Activated T-cell treated with anti-CD3 and anti-CD28 coated beads, Interleukin-2, amount 50 U/mL, for 48 hours (primary cell): Measurements from ENCODE around the gene SKIC2.
A peak's percentile ranks its signal among the peaks of the same experiment; 100 is the strongest.
"Not testable (repeated sequence)": the region's sequence is repeated elsewhere in the genome, so short reads cannot be mapped to it uniquely, and the experiment has no call there.

Experiments used
- DNase-seq, 2 experiments: peaks; one replicate each; pipeline ENCODE4 v3.0.0-alpha.2; 2020

SKIC2 gene

DNA sequence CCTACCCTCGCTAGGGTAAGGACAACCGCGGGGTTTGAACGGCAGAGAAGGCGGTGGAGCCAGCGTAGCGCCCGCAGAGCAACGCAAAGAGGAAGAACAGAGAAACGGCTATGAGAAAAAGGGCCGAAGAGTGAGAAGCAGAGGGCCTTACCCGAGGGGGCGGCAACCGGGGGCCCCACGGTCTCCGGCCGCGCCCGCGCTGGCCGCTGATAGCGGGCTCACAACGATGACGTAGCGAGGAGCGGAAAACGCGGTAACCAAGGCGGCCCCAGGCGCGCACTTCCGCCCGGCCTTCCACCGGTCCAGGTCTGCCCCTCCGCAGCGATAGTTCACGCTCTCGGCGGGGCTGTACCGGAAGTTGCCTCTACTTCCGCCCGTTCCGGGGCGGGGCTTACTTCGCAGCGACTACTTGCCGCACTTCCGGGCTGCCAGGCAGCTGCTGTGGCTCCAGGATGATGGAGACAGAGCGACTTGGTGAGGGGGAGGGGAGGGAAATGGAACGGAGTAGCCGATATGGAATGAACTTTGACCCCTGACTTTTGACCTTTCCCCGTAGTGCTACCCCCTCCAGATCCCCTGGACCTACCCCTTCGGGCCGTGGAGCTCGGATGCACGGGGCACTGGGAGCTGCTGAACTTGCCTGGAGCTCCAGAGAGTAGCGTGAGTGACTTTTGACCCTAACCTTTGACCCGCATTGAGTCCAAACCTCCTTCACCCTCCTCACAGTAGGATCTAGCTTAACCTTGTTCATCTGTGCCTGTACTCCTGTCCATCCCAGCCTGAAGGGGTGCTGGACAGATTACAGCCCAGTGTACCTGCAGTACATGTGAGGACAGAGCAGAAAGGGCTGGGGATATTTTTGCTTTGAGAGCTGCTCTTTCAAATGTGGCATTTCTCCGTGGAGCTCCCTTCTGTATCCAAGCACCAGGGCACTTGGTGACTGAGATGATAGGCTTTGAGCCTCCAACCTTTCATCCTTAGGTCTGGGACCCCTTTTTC lies at the start of gene SKIC2, which contains the start of gene NELFE:
TSS of gene SKIC2 (plus strand) at position 435 of the 999 bp plus-strand sequence. CDS start at position 453, 18 bp downstream.
TSS of gene NELFE (minus strand) at position 231 of the 999 bp plus-strand sequence. CDS start 525 bp downstream, outside the sequence.
- peak; percentile 98 to 99 for DNase-seq

DNA sequence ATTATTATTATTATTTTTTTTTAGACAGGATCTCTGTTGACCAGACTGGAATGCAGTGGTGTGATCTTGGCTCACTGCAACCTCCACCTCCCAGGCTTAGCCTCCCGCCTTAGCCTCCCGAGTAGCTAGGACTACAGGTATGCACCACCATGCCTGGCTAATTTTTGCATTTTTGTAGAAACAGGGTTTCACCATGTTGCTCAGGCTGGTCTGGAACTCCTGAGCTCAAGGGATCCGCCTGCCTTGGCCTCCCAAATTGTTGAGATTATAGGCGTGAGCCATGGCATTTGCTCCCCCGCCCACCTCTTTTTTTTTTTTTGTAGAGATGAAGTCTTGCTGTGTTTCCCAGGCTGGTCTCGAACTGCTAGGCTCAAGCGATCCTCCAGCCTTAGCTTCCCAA lies 49.7 kb upstream of the SKIC2 start:
- not testable (repeated sequence) for DNase-seq

DNA sequence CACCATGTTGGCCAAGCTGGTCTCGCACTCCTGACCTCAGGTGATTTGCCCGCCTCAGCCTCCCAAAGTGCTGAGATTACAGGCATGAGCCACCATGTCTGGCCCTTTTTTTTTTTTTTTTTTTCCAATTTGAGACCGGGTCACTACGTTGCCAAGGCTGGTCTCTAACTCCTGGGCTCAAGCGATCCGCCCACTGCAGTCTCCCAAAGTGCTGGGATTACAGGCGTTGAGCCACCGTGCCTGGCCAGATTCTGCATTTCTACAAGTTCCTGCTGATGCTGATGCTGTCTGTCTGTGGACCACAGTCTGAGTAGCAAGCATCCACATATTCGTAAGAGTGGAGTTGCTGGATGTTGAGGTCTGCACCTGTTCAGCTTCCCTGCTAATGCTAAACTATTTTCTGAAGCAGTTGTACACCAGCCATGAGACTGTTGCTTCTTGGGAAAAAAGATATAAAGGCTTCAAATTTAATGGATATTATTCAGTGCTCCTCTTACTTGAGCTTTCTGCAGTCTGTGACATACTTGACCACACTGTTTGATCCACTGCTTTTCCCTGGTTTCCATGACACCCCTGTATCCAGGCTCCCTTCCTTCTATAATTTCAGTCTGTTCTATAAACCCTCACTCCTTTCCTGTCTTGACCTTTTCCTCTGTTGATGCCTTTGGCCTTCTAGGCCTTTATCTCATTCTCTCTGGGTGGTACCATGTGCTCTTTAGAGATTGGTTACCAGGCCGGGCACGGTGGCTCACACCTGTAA lies 47.0 kb upstream of the SKIC2 start:
- DNase-seq, result no peak

DNA sequence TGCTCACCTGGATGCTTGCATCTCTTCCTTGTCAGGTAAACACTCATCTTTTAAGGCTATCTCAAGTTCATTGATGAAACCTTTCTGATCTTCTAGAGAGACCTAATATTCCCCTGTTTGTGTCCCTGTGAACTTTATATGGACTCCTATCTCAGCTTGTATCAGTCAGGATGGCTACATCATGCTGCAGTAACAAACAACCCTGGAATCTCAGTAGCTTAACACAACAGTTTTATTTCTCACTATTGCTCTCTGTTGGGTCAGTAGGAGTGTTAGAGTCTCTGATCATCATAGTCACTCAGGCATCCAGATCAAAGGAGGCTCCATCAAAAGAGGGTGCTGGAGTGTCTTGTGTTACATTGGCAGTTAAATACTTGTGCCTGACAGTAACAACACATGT lies 43.6 kb upstream of the SKIC2 start:
- DNase-seq, result no peak

DNA sequence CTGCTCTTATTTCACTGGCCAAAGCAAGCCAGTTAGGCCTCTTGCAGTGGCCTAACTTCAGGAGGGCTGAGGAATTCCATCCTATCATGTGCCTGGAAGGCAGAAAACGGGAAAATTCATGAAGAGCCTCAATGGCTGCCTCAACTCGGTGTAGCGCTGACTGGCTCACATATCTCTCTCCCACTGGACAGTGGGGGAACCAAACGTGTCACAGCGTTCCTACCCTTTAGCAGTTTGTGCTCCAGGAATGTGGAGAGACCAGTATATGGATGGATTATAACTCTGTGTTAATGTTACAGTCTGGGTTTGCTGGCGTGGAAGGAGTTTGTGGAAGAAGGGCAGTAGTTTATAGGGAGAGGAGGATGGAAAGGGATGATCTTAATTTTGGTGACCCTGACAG lies 43.2 kb upstream of the SKIC2 start:
- DNase-seq, result no peak

DNA sequence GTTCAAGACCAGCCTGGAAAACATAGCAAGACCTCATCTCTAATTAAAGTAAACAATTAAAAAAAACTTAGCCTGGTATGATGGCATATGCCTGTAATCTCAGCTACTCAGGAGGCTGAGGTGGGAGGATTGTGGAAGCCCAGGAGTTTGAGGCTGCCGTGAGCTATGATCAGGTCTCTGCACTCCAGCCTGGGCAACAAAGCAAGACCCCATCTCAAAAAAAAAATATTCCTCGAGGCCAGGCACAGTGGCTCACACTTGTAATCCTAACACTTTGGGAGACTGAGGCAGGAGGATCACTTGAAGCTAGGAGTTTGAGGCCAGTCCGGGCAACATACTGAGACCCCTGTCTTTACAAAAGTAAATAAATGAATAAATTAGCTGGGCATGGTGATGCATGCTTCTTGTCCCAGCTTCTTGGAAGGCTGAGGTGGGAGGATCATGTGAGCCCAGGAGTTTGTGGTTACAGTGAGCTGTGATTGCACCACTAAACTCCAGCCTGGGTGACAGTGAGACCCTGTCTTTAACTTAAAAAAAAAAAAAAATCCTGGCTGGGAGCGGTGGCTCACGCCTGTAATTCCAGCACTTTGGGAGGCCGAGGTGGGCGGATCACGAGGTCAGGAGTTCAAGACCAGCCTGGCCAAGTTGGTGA lies 40.8 kb upstream of the SKIC2 start:
- DNase-seq, result no peak

DNA sequence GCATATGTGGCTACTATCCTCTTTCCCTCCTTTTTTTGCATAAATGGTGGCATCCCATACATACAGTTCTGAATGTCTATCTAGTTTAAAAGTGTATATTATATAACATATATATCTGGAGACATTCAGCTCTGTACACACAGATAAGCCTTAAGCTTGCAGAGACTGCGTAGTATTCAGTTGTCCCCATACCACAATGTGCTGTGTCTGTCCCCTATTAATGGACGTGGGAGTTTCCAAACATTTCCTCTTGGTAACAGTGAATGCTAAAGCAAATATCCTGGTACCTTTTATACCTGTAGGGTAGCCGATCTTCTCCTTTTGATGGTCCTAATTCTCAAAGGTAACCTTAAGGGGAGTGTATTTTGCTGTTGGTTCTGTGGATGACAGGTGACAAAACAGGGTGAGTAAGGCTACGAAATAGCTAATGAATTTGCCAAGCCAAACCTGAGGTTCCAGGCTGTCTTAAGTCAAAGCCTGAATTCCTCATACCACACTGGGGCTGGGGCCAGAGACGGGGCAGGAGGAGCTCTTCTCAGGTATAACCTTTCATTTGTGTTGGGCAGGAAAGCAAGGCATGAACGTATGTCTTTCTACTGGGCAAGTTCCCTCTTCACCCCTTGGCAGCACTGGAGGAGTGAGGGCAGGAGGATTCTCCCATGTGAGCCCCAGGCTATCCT lies 39.2 kb upstream of the SKIC2 start:
- DNase-seq, result no peak

DNA sequence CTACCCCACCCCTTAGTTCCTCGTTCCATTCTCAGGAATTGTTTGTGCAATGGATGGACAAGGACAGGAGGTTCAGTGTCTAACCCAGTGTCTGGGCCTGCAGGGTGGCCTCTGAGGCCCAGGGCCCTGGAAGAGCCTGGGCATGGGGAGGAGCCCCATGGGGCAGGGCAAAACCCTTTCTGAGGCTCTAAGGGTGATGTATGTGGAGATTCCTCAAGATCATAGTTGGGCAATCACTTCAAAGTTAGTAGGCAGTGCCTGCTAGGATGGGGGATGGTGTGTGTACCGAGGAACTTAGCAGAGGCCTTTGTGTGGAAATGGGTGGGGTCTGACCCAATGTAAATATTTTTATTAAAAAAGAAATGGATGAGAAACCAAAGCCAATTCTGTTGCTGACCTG lies 38.2 kb upstream of the SKIC2 start:
- DNase-seq, result no peak

DNA sequence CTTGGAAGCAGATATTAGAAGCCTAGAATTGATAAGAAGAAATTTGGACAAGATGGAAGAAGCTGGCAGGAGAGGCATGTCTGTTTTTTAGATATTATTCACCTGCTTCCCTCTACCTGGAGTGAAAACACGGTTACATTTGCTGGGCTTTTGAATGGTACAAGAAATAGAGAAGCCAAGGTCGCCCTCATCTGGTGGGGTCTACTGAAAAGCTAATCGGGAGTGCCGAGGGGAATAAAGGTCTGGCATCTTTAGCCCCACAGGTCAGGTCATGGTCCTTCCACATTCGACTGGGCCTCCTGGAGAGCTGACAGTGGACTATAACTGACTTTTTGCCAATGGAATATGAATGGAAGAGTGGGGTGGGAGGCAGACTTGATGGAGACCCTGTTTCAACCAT lies 36.0 kb upstream of the SKIC2 start:
- peak in 1 of 2 experiments; percentile 46 for DNase-seq

DNA sequence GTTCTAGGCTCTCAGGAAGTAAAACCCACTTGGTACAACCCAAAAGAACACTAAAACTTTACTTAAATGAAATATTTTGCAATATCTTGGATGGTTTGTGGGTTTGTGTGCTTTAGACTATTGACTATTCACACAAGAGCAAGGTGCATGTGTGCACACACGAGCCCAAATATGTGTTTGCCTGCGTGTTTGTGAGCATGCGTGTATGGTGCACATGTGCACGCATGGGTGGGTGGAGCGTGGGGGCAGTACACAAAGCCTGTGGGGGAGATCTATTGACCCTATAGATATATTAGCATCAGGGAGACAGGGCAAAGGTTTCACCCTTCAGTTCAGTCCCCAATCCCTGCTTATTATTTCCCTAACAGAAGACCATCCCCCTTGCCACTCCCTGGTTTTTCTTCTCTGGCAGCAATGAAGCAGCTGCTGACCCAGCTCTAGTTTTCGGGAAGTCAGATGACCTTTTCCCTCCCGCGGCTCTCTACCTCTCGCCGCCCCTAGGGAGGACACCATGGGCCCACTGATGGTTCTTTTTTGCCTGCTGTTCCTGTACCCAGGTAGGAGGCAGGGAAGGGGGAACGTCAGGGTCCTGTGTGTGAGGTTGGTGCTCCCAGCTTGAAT lies 31.6 kb upstream of the SKIC2 start, which contains the start of gene C2:
TSS of gene C2 (plus strand) at position 476 of the 621 bp plus-strand sequence. CDS start at position 512, 36 bp downstream.
- DNase-seq, result no peak

DNA sequence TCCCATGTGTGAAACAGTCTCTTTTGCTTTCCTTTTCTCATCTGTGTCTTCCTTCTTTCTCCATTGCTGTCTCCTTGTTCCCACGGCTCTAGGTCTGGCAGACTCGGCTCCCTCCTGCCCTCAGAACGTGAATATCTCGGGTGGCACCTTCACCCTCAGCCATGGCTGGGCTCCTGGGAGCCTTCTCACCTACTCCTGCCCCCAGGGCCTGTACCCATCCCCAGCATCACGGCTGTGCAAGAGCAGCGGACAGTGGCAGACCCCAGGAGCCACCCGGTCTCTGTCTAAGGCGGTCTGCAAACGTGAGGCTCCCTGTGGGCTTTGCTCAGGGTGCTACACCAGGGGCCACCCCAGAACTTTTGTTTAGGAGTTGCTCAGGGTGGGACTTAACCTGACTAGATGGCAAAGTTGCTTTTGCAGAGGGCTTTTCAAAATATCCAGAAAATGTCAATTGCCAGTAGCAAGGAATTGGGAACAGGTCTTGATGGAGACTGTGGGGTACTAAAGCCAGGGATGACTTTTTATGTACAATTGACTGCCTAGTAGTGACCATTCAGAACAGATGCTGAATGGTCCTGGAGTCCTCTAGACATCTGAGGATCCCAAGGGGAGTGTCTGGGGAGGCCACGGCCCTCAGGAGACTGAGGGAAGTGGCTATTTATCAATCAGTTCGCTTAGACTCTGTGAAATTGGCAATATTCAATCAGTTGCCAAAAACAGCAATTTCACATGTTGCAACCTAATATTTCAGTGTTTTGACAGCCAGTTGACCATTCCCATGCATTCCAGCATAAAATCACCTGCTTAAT lies 30.9 kb upstream of the SKIC2 start:
- DNase-seq, result no peak

DNA sequence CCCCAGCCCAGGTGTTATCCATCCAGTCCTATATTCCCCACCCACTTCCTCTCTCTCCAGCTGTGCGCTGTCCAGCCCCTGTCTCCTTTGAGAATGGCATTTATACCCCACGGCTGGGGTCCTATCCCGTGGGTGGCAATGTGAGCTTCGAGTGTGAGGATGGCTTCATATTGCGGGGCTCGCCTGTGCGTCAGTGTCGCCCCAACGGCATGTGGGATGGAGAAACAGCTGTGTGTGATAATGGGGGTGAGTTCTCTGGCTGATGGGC lies 30.4 kb upstream of the SKIC2 start:
- DNase-seq, result no peak

DNA sequence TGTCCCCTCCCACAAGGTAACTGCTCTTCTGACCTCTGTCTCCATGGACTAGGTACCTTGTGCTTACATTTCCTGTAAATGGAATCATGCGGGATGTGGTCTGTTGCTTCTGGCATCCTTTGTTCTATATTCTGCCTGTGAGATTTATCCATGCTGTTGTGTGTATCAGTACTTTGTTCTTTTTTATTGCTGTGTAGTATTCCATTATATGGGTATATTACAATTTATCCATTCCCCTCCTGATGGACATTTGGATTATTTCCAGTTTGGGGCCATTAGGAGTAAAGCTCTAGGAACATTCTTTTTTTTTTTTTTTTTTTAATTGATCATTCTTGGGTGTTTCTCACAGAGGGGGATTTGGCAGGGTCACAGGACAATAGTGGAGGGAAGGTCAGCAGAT lies 28.0 kb upstream of the SKIC2 start:
- no peak for DNase-seq

DNA sequence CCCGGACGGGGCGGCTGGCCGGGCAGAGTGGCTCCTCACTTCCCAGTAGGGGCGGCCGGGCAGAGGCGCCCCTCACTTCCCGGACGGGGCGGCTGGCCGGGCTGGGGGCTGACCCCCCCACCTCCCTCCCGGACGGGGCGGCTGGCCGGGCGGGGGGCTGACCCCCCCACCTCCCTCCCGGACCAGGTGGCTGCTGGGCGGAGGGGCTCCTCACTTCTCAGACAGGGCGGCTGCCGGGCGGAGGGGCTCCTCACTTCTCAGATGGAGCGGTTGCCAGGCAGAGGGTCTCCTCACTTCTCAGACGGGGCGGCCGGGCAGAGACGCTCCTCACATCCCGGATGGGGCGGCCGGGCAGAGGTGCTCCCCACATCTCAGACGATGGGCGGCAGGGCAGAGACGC lies 26.8 kb upstream of the SKIC2 start:
- not testable (repeated sequence) for DNase-seq

DNA sequence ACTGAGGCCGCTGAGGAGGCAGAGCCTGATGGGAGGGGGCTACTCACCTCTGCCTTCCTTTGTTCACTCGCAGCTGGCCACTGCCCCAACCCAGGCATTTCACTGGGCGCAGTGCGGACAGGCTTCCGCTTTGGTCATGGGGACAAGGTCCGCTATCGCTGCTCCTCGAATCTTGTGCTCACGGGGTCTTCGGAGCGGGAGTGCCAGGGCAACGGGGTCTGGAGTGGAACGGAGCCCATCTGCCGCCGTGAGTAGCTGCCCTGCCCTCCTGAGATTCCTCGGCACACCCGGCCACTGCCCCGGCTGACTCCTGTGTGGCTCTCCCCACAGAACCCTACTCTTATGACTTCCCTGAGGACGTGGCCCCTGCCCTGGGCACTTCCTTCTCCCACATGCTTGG lies 25.4 kb upstream of the SKIC2 start:
- DNase-seq, result no peak

DNA sequence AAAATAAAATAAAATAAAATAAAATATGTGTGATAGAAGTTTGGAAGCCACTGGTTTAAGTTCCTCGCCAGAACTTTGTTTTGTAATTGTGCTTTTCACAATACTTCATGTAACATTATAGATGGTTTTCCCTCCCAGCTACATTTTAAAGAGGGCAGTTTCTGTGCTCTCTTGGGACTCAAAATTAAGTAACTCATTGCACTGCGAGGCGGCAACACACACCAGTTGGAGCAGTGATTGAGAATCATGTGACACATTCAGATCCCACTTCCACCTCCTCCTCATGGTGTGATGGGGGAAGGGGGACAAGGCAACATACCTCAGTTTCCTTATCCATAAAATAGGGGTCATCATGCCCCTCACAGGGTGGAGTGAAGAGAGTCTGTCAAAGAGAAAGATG lies 24.0 kb upstream of the SKIC2 start:
- no peak for DNase-seq

DNA sequence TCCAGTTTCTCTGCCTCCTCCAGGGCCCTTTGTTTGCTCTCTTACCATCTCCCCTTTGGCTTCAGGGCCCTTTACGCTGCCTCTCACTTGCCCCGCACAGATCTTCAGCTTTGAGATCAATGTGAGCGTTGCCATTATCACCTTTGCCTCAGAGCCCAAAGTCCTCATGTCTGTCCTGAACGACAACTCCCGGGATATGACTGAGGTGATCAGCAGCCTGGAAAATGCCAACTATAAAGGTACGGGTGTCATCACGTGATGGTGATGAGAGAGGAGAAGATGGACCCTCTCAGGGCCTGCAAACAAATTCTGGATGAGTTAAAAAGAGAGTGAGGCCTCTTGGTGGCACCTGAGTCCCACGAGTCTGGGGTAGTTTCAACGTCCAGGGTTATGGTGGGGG lies 23.2 kb upstream of the SKIC2 start:
- DNase-seq, result no peak

DNA sequence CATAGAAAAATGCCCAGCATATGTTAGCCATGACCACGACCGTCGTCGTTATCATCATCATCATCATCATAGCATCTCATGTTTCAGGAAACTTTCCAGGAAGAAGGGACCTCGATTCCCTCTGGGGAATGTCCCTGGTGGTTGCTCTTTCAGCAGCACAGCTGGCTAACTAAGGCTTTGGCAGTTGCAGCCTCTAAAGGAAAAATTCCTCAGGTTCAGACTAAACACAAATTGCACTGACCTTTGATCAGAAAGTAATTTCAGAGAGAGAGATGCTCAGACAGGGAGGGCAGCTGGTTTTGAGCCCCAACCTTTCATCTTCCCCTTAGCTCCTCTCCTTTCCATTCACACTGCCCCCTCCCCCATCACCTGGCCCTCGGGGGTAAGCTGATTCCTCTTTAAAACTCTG lies 18.7 kb upstream of the SKIC2 start:
- DNase-seq, result no peak

DNA sequence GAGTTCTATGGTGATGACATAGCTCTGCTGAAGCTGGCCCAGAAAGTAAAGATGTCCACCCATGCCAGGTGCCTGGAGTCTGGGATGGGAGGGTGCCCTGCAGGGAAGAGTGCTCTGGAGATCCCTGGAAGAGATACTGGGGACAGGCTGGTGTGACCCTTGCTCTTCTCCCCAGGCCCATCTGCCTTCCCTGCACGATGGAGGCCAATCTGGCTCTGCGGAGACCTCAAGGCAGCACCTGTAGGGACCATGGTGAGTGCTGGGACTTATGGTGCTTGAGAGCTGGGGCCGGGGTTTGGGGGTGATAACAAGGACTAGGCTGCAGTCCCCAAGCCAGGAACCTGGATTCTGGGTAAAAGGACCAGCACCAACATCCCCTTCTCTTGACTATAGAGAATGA lies 15.2 kb upstream of the SKIC2 start:
- no peak for DNase-seq

DNA sequence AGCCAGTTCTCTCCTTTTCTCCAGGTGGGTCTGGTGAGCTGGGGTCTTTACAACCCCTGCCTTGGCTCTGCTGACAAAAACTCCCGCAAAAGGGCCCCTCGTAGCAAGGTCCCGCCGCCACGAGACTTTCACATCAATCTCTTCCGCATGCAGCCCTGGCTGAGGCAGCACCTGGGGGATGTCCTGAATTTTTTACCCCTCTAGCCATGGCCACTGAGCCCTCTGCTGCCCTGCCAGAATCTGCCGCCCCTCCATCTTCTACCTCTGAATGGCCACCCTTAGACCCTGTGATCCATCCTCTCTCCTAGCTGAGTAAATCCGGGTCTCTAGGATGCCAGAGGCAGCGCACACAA lies 13.8 kb upstream of the SKIC2 start:
- DNase-seq, result no peak
